A549 (cell line): ENCODE data around the gene SLC38A10. TPM values are rescaled to one million over a fixed set of nuclear protein-coding genes. Genes with fewer than 3 reads are reported as not detected.

ENCODE experiments used
- ATAC-seq, 2 experiments: fragments of 200-7000 bp in 1 of 2; fragments of >200 bp in 1 of 2; cut with Nextera tagmentation in 1 of 2; cut with Tn5 transposase in 1 of 2; 3 replicates each; pipeline versions ENCODE4 v1.8.0 to v1.9.1; 2018 to 2020; ENCODE audit warnings: mild to moderate bottlenecking in 1 of 2, moderate library complexity in 1 of 2
- CTCF ChIA-PET: fragments of 300-600 bp; sonication (Branson Sonifier 250); formaldehyde crosslinking; extraction: SDS; loops from one replicate; lab custom pipeline; 2021; ENCODE audit warnings: antibody characterized with exemption, inconsistent platforms; lab: Yijun Ruan, JAX
- POLR2A ChIA-PET: fragments of 350-600 bp; formaldehyde crosslinking; extraction: SDS; loops from one replicate; lab custom pipeline; 2021; ENCODE audit warnings: antibody characterized with exemption, inconsistent platforms; lab: Yijun Ruan, JAX
- DNase-seq, 2 experiments: peaks; one replicate each; pipeline versions ENCODE4 v3.0.0 to v3.0.0-alpha.2; 2011 to 2016; ENCODE audit warnings: low read depth in 1 of 2, low spot score in 1 of 2
- FAIRE-seq: peaks from 2 replicates; lab custom pipeline; 2011; peaks lifted over from hg19 to GRCh38; lab: Jason Lieb, UNC
- H3K27ac ChIP-seq, 2 experiments: fragments of >200 bp; sonication (Bioruptor Twin); formaldehyde crosslinking; 3 replicates each; pipeline ENCODE4 v1.5.1; 2016 to 2017
- H3K4me1 ChIP-seq: fragments of >200 bp; sonication (Bioruptor Twin); formaldehyde crosslinking; 3 replicates; pipeline ENCODE4 v1.6.1; 2016
- H3K4me2 ChIP-seq: fragments of >200 bp; sonication (Bioruptor Twin); formaldehyde crosslinking; 3 replicates; pipeline ENCODE4 v1.6.1; 2016
- H3K4me3 ChIP-seq: fragments of >200 bp; sonication (Bioruptor Twin); formaldehyde crosslinking; 3 replicates; pipeline ENCODE4 v1.5.1; 2016
- H3K9me3 ChIP-seq: fragments of >200 bp; sonication (Bioruptor Twin); formaldehyde crosslinking; 3 replicates; pipeline ENCODE4 v1.6.1; 2016
- CBX8 ChIP-seq: fragments of 200-600 bp; sonication (generic); IDR thresholded peaks from 2 replicates; pipeline ENCODE4 v1.6.1; 2016
- EHF ChIP-seq: fragments of 250-450 bp; sonication (Bioruptor Pico); IDR thresholded peaks from 2 replicates; pipeline ENCODE4 v1.5.0; 2020; ENCODE audit warnings: mild to moderate bottlenecking
- EP300 ChIP-seq, 2 experiments: fragments of >200 bp; sonication (Bioruptor Twin); formaldehyde crosslinking; IDR thresholded peaks; 2 replicates in 1 of 2; 3 replicates in 1 of 2; pipeline ENCODE4 v1.6.1; 2016 to 2017
- FOSB ChIP-seq: fragments of 250-450 bp; sonication (Bioruptor Pico); IDR thresholded peaks from 2 replicates; pipeline ENCODE4 v1.5.0; 2020; ENCODE audit warnings: mild to moderate bottlenecking, moderate library complexity
- HES2 ChIP-seq: fragments of >200 bp; sonication (Bioruptor Twin); formaldehyde crosslinking; IDR thresholded peaks from 2 replicates; pipeline ENCODE4 v1.6.1; 2016
- HEYL ChIP-seq: fragments of 250-450 bp; sonication (Bioruptor Pico); IDR thresholded peaks from 2 replicates; pipeline ENCODE4 v1.8.0; 2021; ENCODE audit warnings: mild to moderate bottlenecking, moderate library complexity
- HOXA7 ChIP-seq: fragments of 250-450 bp; sonication (Bioruptor Pico); IDR thresholded peaks from 2 replicates; pipeline ENCODE4 v1.5.0; 2020; ENCODE audit warnings: mild to moderate bottlenecking, moderate library complexity
- HOXB5 ChIP-seq: fragments of 250-450 bp; sonication (Bioruptor Pico); IDR thresholded peaks from 2 replicates; pipeline ENCODE4 v1.5.0; 2020; ENCODE audit warnings: mild to moderate bottlenecking, moderate library complexity
- MAFK ChIP-seq: fragments of 450-650 bp; IDR thresholded peaks from 2 replicates; pipeline ENCODE4 v1.6.1; 2014; ENCODE audit not compliant: partially characterized antibody
- MAX ChIP-seq: IDR thresholded peaks from 2 replicates; pipeline ENCODE4 v1.6.1; 2012
- MYC ChIP-seq: IDR thresholded peaks from 2 replicates; pipeline ENCODE4 v1.6.1; 2012; ENCODE audit warnings: mild to moderate bottlenecking, inconsistent platforms, low read length, improper control_type of control experiment, borderline replicate concordance
- POLR2A ChIP-seq: IDR thresholded peaks from 2 replicates; pipeline ENCODE4 v1.6.1; 2012; ENCODE audit warnings: mild to moderate bottlenecking, low read length
- RAD21 ChIP-seq, 2 experiments: fragments of >200 bp in 1 of 2; sonication (Bioruptor Twin) in 1 of 2; formaldehyde crosslinking in 1 of 2; IDR thresholded peaks in 1 of 2; conservative IDR thresholded peaks in 1 of 2; 2 replicates in 1 of 2; 3 replicates in 1 of 2; pipeline ENCODE4 v1.6.1; 2012 to 2018; ENCODE audit warnings: inconsistent platforms in 1 of 2
- RCOR1 ChIP-seq: fragments of 150-350 bp; IDR thresholded peaks from 2 replicates; pipeline ENCODE4 v1.6.1; 2014; ENCODE audit warnings: antibody characterized with exemption, low read length, low read depth
- RFX5 ChIP-seq: fragments of 450-650 bp; IDR thresholded peaks from 2 replicates; pipeline ENCODE4 v1.7.1; 2014; ENCODE audit warnings: antibody characterized with exemption, mild to moderate bottlenecking, moderate library complexity
- SMC3 ChIP-seq: fragments of >200 bp; sonication (Bioruptor Twin); formaldehyde crosslinking; IDR thresholded peaks from 3 replicates; pipeline ENCODE4 v1.6.1; 2018; ENCODE audit warnings: inconsistent platforms
- SREBF2 ChIP-seq: fragments of 450-650 bp; IDR thresholded peaks from 2 replicates; pipeline ENCODE4 v1.6.1; 2014; ENCODE audit warnings: mild to moderate bottlenecking, moderate library complexity
- TFCP2L1 ChIP-seq: fragments of 250-450 bp; sonication (Bioruptor Pico); IDR thresholded peaks from 2 replicates; pipeline ENCODE4 v1.5.0; 2021; ENCODE audit warnings: mild to moderate bottlenecking
- WGBS: methylation state at CpG from one replicate; pipeline ENCODE4 v1.1.6; 2017; ENCODE audit errors: missing lambda C conversion rate; 5-methylcytosine and 5-hydroxymethylcytosine counted together
- polyA plus RNA-seq, 4 experiments: library from polyadenylated mRNA; depleted of rRNA in 3 of 4; stranded (reverse); fragments of >200 nt; fragmentation: RNase III in 1 of 4; extraction: RNeasy Plus Mini Kit Qiagen cat#74134 plus additional on column Dnase treatment in 1 of 4; gene quantifications; 2 replicates in 3 of 4; 3 replicates in 1 of 4; pipeline ENCODE4 v1.2.3, GENCODE V29; 2011 to 2017
- TF ChIP-seq, protein P1 (sequence below): fragments of >200 bp; sonication (Bioruptor Twin); formaldehyde crosslinking; IDR thresholded peaks from 3 replicates; pipeline ENCODE4 v1.6.1; 2016
- TF ChIP-seq, protein P2 (sequence below): fragments of 150-350 bp; IDR thresholded peaks from 2 replicates; pipeline ENCODE4 v1.6.1; 2014; ENCODE audit warnings: low read depth, mild to moderate bottlenecking, low read length
- TF ChIP-seq, protein P3 (sequence below): IDR thresholded peaks from 2 replicates; pipeline ENCODE4 v1.6.1; 2012

The SLC38A10 gene
- polyA plus RNA-seq, 2 of the 4 experiments (the other 2 are of a cell fraction) = 35.8 to 67.4 TPM

- TF ChIP-seq HOXA7 (CRISPR knock-in tag) (no peak), CBX8 (no peak)
- TF ChIP-seq, protein P1, sequence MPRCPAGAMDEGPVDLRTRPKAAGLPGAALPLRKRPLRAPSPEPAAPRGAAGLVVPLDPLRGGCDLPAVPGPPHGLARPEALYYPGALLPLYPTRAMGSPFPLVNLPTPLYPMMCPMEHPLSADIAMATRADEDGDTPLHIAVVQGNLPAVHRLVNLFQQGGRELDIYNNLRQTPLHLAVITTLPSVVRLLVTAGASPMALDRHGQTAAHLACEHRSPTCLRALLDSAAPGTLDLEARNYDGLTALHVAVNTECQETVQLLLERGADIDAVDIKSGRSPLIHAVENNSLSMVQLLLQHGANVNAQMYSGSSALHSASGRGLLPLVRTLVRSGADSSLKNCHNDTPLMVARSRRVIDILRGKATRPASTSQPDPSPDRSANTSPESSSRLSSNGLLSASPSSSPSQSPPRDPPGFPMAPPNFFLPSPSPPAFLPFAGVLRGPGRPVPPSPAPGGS = no peak
- TF ChIP-seq, all 56 proteins: peak for 0
Measured at GRCh38 chr17:81302324-81302723, 7.2 kb upstream of the SLC38A10 start (continued).

DNA sequence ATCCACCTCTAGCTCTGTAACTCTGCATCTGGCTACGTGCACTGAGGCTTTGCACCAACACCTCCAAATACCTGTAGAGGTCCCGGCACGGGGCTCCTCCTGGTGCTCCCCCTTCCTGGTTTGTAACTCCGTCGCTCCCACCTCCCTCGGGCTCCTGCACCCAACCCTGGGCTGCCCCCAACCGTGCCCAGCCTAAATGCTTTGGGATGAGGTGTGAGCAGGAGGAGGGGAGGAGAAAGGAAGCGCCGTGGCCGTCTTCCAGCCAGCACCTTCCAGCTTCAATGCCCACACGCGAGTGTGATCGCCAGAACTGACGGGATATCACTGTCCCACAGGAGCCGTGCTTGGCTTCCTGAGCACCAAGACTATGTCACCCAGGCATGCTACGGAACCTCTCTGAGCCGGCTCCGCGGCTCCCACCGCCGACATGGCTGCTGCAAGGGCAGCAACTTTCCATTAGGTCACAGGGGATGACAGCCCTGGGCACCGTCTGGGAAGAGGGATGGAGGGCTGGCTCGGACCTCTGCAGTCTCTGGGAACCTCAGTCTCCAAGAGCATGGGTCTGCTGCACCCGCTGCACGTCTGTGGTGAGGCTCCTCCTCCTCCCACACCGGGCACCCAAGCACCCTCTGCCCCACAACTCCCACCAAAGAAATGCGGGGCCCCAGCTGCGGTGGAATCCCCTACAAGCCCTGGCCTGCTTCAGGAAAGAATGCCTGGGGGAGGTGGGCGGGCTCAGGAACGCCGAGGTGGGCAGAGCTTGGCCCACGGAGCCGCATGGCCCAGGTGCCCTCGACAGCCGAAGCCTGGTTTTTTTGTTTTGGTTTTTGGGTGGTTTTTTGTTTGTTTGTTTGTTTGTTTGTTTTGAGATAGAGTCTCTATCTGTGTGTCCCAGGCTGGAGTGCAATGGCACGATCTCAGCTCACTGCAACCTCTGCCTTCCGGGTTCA is 6.4 kb upstream of the SLC38A10 start:
- Histone ChIP-seq H3K27ac (no peak overlapping the region), H3K9me3 (no peaks in the 10 kb centered on the region), H3K4me3 (no peak overlapping the region), H3K4me1 (peaks cover 10% of the 10 kb centered on the region), H3K4me2 (no peak overlapping the region)
- no peak for ATAC-seq
- TF ChIP-seq RAD21 (conservative IDR thresholded peaks at IDR 0.05 in 1 of 2, IDR thresholded peaks at IDR 0.05 in 1 of 2) (no peak), HEYL (CRISPR knock-in tag) (no peak), FOSB (CRISPR knock-in tag) (no peak), RFX5 (no peak), MYC (no peak), POLR2A (no peak; the same call in 1 of the 2 replicates), MAX (no peak), TFCP2L1 (no peak), EHF (no peak), HES2 (no peak)
- TF ChIP-seq, protein P2, sequence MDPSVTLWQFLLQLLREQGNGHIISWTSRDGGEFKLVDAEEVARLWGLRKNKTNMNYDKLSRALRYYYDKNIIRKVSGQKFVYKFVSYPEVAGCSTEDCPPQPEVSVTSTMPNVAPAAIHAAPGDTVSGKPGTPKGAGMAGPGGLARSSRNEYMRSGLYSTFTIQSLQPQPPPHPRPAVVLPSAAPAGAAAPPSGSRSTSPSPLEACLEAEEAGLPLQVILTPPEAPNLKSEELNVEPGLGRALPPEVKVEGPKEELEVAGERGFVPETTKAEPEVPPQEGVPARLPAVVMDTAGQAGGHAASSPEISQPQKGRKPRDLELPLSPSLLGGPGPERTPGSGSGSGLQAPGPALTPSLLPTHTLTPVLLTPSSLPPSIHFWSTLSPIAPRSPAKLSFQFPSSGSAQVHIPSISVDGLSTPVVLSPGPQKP = no peak
- 69% methylated on average over 35 of the region's 37 CpGs for WGBS
- DNase-seq = no peak
- POLR2A ChIA-PET = no interaction called here
- CTCF ChIA-PET = interaction anchor here (1.0 to 11.0 kb wide), 3 partner anchors 10 to 129 kb away, joined by 3 to 84 read pairs (median 3); no protein-coding TSS in a partner anchor
- FAIRE-seq = no peak

DNA sequence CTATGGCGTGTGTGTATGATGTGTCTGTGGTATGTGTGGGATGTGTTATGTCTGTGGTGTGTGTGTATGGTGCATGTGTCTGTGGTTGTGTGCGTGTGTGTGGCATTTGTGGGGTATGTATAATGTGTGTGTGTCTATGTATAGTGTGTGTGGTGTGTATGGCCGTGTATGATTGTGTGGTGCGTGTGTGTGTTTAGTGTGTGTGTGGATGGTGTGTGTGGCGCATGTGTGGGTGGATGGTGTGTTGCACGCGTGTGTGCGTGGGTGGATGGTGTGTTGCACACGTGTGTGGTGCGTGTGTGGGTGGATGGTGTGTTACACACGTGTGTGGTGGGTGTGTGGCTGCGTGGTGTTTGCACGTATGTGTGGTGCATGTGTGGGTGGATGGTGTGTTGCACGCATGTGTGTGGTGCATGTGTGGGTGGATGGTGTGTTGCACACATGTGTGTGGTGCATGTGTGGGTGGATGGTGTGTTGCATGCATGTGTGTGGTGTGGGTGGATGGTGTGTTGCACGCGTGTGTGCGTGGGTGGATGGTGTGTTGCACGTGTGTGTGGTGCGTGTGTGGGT is 5.6 kb upstream of the SLC38A10 start:
- H3K4me2 ChIP-seq = no peak overlapping the region
- POLR2A ChIA-PET = no interaction called here
- no peak overlapping the region for H3K27ac ChIP-seq
- no peak for FAIRE-seq
- peaks cover 16% of the 10 kb centered on the region for H3K4me1 ChIP-seq
- WGBS = 91% methylated on average over 19 of the region's 19 CpGs
- no peak for DNase-seq
- no peak for ATAC-seq
- CTCF ChIA-PET = interaction anchor here (2.9 to 11.0 kb wide), 2 partner anchors 8 to 9 kb away, joined by 14 to 84 read pairs; no protein-coding TSS in a partner anchor
- no peaks in the 10 kb centered on the region for H3K9me3 ChIP-seq
- H3K4me3 ChIP-seq = no peak overlapping the region
- TF ChIP-seq POLR2A = 0 out of 2 replicates have a peak, but pooled peaks have one; percentile 8
- TF ChIP-seq MAFK = no peak

DNA sequence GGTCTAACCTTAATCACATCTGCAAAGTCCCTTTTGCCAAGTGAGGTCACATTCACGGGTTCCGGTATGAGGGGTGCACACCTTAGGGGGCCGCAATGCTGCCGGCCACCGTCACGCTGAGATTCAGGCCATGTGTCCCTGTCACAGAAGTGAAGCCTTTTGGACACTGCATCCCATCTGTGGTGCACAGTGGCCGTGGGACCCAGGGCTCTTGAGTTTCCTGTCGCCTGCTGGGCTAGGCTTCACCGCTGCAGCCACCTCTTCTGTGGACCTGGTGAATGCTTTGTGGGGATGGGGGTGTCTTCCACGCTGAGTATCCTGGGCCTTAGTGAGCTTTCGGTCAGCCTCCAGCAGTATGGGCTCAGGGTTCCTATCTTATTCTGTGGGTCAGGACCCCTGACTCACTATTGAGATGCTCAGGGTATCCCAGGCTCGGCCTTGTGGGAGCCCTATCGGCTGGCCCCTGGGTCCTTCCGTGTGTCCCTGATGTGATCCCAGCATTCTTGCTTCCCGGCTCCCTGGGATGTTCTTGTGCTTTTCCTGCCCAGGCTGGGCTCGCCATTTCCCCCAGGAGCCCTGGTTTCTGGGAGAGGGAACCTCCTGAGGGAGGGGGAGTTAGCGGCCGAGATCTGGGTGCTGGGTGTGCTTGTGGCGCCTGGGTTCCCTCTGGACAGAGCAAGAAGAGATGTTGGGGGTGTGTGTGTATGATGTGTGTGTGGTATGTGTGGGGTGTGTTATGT is 4.9 kb upstream of the SLC38A10 start:
- FAIRE-seq = no peak
- no peaks in the 10 kb centered on the region for H3K9me3 ChIP-seq
- no peak for ATAC-seq
- 90% methylated on average over 17 of the region's 19 CpGs for WGBS
- no peak for DNase-seq
- H3K27ac ChIP-seq = no peak overlapping the region
- CTCF ChIA-PET = interaction anchor here (0.8 to 2.9 kb wide), 7 partner anchors 9 to 217 kb away, joined by 3 to 14 read pairs (median 4); no protein-coding TSS in a partner anchor
- no peak overlapping the region for H3K4me3 ChIP-seq
- H3K4me2 ChIP-seq = no peak overlapping the region
- POLR2A ChIA-PET = no interaction called here
- peaks cover 16% of the 10 kb centered on the region for H3K4me1 ChIP-seq
- TF ChIP-seq, protein P3, sequence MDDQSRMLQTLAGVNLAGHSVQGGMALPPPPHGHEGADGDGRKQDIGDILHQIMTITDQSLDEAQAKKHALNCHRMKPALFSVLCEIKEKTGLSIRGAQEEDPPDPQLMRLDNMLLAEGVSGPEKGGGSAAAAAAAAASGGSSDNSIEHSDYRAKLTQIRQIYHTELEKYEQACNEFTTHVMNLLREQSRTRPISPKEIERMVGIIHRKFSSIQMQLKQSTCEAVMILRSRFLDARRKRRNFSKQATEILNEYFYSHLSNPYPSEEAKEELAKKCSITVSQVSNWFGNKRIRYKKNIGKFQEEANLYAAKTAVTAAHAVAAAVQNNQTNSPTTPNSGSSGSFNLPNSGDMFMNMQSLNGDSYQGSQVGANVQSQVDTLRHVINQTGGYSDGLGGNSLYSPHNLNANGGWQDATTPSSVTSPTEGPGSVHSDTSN = no peak
- TF ChIP-seq FOSB (CRISPR knock-in tag) (no peak), HES2 (no peak), EP300 (IDR thresholded peaks at IDR 0.05) (no peak), SMC3 (no peak), RCOR1 (no peak), EHF (no peak), HOXB5 (CRISPR knock-in tag) (no peak), RAD21 (conservative IDR thresholded peaks at IDR 0.05 in 1 of 2, IDR thresholded peaks at IDR 0.05 in 1 of 2) (no peak), SREBF2 (no peak)
- TF ChIP-seq, protein P1 = no peak
